Measurements from ENCODE around the gene SUGCT. TPM values are rescaled to one million over a fixed set of nuclear protein-coding genes. Genes with fewer than 3 reads are reported as not detected.

SUGCT gene
- total and polyA plus RNA-seq, 12 donors = 8.4 to 96.4 (median 25.5) TPM

GRCh38 chr7:40175725-40176510 is 41.1 kb downstream of the SUGCT start:
- Histone ChIP-seq H3K4me3 (no peak overlapping the region), H3K4me1 (replicated peaks in 1 of 2) (no peaks in the 10 kb centered on the region), H3K27me3 (no peaks in the 10 kb centered on the region), H3K27ac (no peak overlapping the region), H3K9me3 (replicated peaks in 1 of 3) (no peaks in the 10 kb centered on the region), H3K36me3 (replicated peaks in 1 of 2) (no peaks in the 10 kb centered on the region)
- TF ChIP-seq POLR2A (IDR thresholded peaks at IDR 0.05) (no peak), CTCF (IDR thresholded peaks at IDR 0.05) (no peak)
- intact Hi-C loops (cut with DNase I) = no loop called here
- no peak for DNase-seq
- 90 to 94% (median 93%) methylated on average over 9 of the region's 9 CpGs for WGBS, 4 donors

- Histone ChIP-seq H3K27ac (no peak overlapping the region), H3K4me3 (no peak overlapping the region), H3K27me3 (no peaks in the 10 kb centered on the region), H3K4me1 (replicated peaks in 1 of 2) (no peaks in the 10 kb centered on the region), H3K36me3 (replicated peaks in 1 of 2) (no peaks in the 10 kb centered on the region), H3K9me3 (replicated peaks in 1 of 3) (no peaks in the 10 kb centered on the region)
- intact Hi-C loops (cut with DNase I) = no loop called here
- TF ChIP-seq CTCF (IDR thresholded peaks at IDR 0.05) (no peak), POLR2A (IDR thresholded peaks at IDR 0.05) (no peak)
- WGBS, 4 donors = 90 to 95% (median 92%) methylated on average over 5 of the region's 5 CpGs
- DNase-seq = no peak
Measured at GRCh38 chr7:40177071-40177470, 42.3 kb downstream of the SUGCT start.

GRCh38 chr7:40182452-40182851 is 47.6 kb downstream of the SUGCT start:
- Histone ChIP-seq H3K9me3 (replicated peaks in 1 of 3) (no peaks in the 10 kb centered on the region), H3K27me3 (no peaks in the 10 kb centered on the region), H3K27ac (no peak overlapping the region), H3K4me3 (no peak overlapping the region), H3K4me1 (replicated peaks in 1 of 2) (no peaks in the 10 kb centered on the region), H3K36me3 (replicated peaks in 1 of 2) (no peaks in the 10 kb centered on the region)
- DNase-seq = no peak
- TF ChIP-seq POLR2A (IDR thresholded peaks at IDR 0.05) = no peak
- TF ChIP-seq CTCF (IDR thresholded peaks at IDR 0.05) = no peak
- intact Hi-C loops (cut with DNase I) = no loop called here
- WGBS, 4 donors = 89 to 96% (median 92%) methylated on average over 4 of the region's 4 CpGs

GRCh38 chr7:40186586-40186985 is 51.8 kb downstream of the SUGCT start:
- Histone ChIP-seq H3K27me3 (no peaks in the 10 kb centered on the region), H3K4me1 (replicated peaks in 1 of 2) (no peaks in the 10 kb centered on the region), H3K36me3 (replicated peaks in 1 of 2) (no peaks in the 10 kb centered on the region), H3K27ac (no peak overlapping the region), H3K9me3 (replicated peaks in 1 of 3) (no peaks in the 10 kb centered on the region), H3K4me3 (no peak overlapping the region)
- WGBS, 4 donors = 68 to 88% (median 79%) methylated on average over 1 of the region's 1 CpG
- intact Hi-C loops (cut with DNase I) = no loop called here
- TF ChIP-seq POLR2A (IDR thresholded peaks at IDR 0.05) = no peak
- no peak for TF ChIP-seq CTCF (IDR thresholded peaks at IDR 0.05)
- DNase-seq = no peak
